ENCODE data around the gene PARS2.

PARS2 gene

GRCh38 chr1:54764133-54764921, at the start of gene PARS2:
Gene PARS2, minus strand, starts transcription at chr1:54764523. Its CDS starts 5,362 bp downstream, at chr1:54759161.
- DNase-seq (ENCODE audit: low spot score), result peak; percentile 99

DNA sequence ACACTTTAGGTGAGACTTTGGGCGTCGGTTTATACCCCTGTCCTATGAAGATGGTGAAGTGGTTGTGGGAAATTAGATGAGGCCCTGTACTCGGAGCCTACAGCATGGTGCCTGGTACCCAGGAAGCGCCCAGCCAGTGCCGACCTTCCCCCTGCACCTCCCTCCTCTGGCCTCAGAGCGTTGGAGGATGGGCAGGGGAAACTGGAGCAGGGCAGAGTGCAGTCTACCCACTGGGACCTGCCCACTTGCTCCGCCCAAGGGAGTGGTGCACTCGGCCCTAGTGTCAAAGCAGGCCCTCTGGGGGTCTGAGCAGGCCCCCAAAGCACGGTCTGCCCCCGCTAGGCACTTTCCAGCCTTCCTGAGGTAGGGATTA, 49.8 kb upstream of the PARS2 start:
- DNase-seq (ENCODE audit: low spot score), result no peak

DNA sequence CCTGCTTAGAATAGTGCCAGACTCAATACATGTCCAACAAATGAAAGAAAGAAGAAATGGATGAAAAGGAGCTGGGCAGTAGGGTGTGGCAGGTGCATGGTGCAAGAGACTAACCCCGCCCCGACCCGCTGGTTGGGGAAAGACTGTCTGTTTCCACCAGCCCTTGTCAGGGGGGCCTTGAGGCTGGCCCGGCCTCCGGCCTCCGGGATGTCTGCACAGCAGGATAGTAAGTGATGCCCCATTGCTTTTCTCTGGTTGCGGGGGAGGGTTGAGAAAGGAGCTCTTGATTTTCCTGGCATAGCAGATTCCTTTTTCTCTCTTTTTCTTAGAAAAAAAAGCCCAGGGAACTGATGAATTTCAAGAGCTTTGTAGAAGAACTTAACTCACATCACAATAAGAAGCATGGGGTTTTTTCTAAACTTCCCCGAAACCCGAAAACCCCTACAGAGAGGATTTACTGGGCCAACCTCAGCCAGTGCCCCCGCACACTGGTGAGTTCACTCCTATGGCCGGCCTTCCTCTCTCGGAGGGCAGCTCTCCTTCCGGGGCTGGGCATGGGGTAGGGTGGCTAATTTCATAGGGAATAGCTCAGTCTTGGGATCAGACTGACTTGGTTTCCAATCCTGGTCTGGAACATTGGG, 49.3 kb upstream of the PARS2 start:
- no peak for DNase-seq (ENCODE audit: low spot score)

- DNase-seq (ENCODE audit: low spot score), result no peak
Observed at GRCh38 chr1:54812801-54813484, 48.6 kb upstream of the PARS2 start.

DNA sequence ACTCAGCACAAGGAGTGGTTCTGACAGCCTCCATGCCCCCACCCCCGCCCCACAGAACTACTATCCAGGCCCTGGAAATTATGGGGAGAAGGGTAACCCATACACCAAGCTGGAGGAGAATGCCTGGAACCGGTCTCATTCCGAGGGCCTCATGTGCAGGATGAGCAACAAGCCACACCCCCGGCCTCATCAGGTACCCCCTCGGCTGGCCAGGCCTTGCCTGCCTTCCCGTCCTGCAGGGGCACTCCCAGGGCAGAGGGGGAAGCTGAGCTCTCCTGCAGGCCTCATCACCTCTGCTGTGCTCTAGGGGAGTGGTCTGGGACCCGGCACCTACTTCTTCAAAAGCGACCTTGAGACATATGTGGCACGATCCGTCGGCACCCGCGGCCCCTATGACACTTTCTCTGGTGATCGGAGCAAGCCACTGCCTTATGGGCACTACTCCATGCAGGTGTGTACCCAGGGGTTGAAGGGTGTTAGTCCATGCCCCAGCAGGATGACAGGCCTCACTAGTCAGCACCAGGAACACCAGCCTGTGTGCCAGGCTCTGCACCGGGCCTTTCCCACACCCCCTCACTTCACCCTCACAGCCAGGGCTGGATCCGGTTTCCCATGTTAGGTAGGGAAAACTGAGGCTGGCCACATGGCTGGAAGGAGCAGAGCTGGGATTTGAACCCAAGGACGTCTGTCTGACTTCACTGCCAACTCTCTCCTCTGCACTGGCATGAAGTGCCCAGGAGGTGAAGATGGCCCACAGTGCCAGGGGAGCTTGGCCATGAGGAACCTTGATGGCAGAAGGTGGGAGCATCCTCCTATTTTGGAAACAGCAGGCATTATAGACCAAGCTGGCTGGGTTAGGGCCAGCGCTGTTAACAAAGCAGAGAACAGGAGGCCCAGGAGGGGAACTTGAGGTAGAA, 47.7 kb upstream of the PARS2 start:
- no peak for DNase-seq (ENCODE audit: low spot score)

- DNase-seq (ENCODE audit: low spot score), result no peak
Observed at GRCh38 chr1:54811066-54811465, 46.7 kb upstream of the PARS2 start.

GRCh38 chr1:54810153-54810942, 46.0 kb upstream of the PARS2 start:
- no peak for DNase-seq (ENCODE audit: low spot score)

DNA sequence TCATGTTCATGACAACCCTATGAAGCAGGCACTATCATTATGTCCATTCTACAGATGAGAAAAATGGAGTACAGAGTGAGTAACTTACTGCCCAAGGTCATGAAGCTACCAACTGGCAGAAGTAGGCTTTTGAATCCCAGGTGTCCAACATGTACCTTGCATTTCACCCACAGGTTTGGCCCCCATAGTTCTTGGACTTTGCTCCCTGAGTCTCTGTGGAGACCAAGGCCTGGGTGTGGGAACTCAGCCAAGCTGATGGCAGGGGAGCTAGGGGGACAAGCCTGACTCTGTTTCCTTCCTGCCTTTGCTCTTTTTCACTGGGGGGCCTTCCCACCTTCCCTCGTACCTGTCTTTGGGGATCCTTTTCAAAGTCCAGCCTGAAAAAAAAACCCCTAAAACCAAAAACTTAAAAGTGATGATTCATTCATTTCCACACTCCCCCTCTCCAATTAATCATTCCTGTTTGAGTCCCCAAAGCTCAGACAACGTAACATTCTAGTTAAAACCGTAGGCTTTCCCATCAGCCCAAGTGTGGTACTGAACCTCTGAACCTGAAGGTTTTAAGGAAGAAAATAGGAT, 45.3 kb upstream of the PARS2 start:
- DNase-seq (ENCODE audit: low spot score), result no peak

DNA sequence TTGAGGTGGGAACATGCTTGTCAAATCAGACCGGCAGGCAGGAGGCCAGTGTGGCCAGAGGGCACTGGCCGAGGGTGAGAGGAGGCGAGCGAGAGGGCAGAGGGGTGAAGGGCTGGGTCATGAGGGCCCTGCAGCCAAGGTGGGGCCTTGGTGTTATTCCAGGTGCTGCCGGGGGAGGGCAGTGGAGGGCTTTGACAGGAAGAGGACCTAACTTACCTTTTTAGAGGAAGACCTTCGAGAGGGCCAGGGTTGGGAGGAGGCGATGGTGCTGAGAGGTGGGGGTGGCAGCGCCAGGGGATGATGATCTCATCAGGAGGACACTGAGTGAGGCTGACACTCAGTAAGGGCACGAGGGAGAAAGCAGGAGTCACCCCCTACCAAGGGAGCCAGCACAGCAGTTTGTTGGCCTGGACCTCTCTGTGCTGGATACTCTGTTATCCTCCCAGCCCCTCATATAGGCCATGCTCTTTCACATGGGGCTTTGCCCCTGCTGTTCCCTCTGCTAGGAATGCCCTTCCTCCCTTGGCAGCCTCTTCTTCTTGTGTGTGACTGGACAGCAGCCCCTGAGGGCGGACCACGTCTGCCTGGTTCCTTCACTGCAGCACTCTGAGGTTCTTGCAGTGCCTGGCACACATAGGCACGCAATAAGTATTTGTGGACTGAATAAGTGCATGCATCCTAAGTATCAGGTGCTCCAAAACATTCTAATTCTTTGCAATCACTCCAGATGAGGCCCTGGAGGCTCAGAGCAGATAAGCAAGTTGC, 44.3 kb upstream of the PARS2 start:
- no peak for DNase-seq (ENCODE audit: low spot score)

DNA sequence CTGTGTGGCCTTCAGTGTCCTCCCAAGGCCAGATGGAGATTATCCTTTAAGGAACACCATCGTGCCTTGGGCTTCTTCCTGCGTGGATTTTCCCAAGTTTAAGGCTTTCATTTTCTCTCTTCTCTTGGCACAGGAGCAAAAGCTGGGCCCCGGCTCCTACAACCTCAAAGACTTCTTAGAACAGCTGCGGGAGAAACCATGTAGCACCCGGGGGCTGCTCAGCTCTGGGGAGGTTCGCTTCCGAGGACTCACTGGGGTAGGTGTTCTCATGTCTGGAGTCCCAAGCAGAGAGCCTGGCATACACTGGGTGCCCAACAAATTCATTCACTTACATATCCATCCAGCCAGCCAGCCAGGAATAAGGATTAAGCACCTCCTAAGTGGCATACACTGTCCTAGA, 43.4 kb upstream of the PARS2 start:
- DNase-seq (ENCODE audit: low spot score), result no peak

DNA sequence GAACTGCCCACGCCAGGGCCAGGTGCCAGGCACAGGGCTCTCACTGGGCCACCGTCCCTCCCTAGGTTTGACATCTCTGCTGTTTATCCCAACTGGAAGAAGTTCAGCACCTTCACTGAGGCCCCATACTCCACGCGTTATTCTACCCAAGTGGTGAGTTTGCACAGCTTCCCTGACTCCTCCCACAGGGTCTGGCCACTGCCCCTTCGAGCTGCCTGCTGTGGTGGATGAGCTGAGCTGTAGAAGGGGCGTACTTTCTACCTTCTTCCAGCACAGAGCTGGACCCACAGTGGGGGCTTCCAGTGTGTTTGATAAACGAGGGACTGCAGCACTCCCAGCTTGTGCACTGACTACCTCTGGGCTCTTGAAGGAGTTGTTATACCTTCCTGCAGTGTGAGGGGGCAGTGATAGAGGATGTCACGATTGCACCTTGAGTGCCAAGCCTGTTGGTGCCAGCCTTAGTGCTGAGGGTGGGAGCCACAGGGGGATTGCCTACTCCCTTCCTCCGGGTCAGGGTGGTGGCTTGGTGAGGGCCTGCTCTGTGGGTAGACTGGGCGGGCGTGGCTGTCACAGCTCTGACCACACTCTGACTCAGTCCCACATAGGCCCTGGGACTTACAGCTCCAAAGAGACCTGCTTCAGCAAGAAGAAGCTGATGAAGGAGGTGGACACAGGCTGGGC, 42.7 kb upstream of the PARS2 start:
- no peak for DNase-seq (ENCODE audit: low spot score)

DNA sequence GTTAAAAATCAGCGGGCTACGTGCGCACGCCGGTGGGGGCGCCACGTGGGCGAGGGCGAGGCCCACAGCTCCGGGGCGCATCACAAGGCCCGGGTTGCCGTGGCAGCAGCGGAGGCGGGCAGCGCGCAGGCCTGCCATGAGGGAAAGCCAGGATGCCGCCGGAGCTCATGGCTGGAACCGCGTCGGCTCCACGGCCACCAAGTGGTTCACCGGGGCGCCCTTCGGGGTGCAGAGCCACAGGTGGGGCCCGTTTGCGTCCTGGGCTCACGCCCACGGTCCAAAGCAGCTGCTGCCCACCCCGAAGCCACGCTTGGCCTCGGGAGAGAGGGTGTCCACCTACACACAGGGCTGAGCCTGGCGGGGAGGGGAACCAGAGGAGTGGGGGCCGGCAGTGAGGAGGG, 41.7 kb upstream of the PARS2 start:
- DNase-seq (ENCODE audit: low spot score), result no peak

DNA sequence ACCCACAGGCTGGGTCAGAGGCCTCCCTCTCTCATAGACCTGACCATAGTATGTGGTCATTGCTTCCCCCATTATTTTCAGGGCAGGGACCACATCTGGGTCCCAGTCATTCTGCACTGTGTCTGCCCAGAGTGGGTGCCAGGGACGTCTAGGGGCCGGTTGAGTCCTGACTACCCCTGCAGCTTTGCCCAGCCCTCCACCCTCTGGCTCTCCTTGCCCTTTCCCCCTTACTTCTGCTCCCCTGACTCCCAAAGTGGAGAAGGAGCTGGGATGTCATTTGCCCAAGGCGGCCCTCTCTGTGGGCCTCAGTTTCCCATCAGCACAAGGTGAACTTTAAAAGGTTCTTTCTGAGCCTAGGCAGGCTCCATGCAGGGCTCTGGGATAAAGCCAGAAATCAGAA, 41.1 kb upstream of the PARS2 start:
- DNase-seq (ENCODE audit: low spot score), result no peak

DNA sequence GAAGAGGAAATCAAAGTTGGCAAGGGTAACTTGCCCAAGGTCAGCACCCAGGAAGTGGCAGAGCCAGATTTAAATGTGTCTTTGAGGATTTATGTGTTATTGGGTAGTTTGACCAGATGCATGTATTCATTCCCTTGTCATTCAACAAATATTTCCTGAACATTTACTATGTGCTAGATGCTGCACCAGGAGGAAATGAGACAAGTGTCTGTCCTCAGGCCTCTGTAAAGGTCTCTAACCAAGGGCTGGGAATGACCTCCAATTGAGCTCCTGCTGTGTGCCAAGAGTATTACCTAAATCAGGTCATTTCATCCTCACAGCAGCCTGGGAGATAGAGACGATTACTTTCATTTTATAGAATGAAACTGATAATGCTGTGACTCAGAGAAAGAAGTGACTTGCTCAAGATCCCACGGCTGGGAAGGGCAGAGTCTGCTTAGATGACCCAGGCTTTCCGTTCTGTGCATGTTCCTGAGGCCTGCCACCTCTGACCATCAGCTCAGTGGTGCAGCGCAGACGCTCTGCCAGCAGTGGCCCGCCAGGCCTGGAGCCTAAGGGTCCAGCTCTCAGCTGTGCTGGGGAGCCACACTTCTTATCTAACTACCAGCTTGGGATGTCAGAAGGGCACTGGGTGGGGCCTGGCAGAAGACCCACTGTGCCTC, 40.3 kb upstream of the PARS2 start:
- DNase-seq (ENCODE audit: low spot score), result no peak

DNA sequence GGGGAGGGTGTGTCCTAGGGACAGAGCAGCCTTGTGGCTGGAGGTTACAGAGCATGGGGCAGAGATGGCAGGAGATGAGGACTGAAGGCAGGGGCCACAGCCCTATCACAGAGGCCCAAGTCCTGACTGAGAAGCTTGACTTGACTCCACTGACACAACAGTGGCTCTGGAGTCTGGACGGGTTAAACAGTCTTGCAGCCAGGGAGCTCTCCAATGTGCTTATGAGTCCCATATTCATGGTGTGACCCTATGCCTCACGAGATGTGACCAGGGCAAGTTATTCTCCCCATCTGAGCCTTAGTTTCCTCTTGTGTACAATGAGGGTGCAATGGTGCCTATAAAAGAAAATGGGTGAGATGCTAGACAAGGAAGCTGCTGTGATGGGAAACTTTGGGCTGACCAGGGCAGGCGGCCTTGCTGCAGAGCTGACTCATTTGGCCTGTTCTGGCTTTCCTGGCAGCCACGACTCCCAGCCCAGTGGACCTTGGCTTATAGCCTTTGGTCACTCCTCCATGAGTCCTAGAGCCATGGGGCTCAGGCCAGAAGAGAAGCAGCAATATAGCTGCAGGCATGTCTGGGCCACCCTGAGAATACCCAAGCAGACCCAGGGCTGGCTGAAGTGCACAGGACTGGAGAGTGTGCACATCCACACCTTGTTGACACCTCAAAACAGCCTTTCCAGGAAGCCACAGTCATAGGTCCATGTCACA, 39.6 kb upstream of the PARS2 start:
- DNase-seq (ENCODE audit: low spot score), result no peak

GRCh38 chr1:54800899-54801759, 36.8 kb upstream of the PARS2 start, which contains the start of gene TTC22:
Gene TTC22, minus strand, starts transcription at chr1:54801323. Its CDS starts 160 bp downstream, at chr1:54801163.
- DNase-seq (ENCODE audit: low spot score), result no peak
